HUES6 (cell line): ENCODE data around the gene RPL13.
"Not testable (repeated sequence)": the region's sequence is repeated elsewhere in the genome, so short reads cannot be mapped to it uniquely, and the experiment has no call there.

Source experiments
- H3K27ac ChIP-seq: 2 replicates; pipeline ENCODE4 v1.7.0; 2013; ENCODE audit warnings: low read depth, mild to moderate bottlenecking, low read length, inconsistent platforms
- H3K27me3 ChIP-seq: 2 replicates; pipeline ENCODE4 v1.6.1; 2013; ENCODE audit warnings: low read length; ENCODE audit not compliant: control insufficient read depth, insufficient read depth
- H3K36me3 ChIP-seq: 2 replicates; pipeline ENCODE4 v1.6.1; 2013; ENCODE audit warnings: low read length; ENCODE audit not compliant: control insufficient read depth, insufficient read depth
- H3K4me1 ChIP-seq: 2 replicates; pipeline ENCODE4 v1.6.1; 2013; ENCODE audit warnings: low read length; ENCODE audit not compliant: control insufficient read depth, insufficient read depth
- H3K4me3 ChIP-seq: 2 replicates; pipeline ENCODE4 v1.5.1; 2013; ENCODE audit warnings: low read depth, low read length
- H3K9ac ChIP-seq: one replicate; pipeline ENCODE4 v1.6.1; 2013; ENCODE audit warnings: mild to moderate bottlenecking, low read length
- H3K9me3 ChIP-seq: 2 replicates; pipeline ENCODE4 v1.6.1; 2013; ENCODE audit warnings: low read depth, low read length; ENCODE audit not compliant: control insufficient read depth, insufficient read depth

Gene RPL13

DNA sequence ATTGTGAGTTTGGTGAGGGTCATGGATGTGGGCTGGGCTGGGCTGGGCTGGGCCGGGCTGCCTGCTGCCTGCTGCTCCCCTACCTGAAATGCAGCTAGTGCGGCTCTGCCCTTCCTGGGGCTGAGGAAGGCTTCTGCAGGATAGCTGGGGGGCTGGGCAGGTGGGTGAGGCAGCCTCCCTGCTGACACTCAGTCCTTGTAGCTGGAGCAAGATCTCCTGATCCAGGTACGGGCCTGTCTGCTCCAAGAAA lies 4.7 kb downstream of the RPL13 start:
- Histone ChIP-seq H3K27me3 (peaks cover 5% of the 10 kb centered on the region; the same call in 1 of the 2 replicates), H3K4me1 (peaks cover 39% of the 10 kb centered on the region), H3K9me3 (no peaks in the 10 kb centered on the region), H3K9ac (peak overlapping the region; percentile 36), H3K27ac (no peak overlapping the region), H3K36me3 (peaks cover 43% of the 10 kb centered on the region), H3K4me3 (peak overlapping the region; percentile 51)

DNA sequence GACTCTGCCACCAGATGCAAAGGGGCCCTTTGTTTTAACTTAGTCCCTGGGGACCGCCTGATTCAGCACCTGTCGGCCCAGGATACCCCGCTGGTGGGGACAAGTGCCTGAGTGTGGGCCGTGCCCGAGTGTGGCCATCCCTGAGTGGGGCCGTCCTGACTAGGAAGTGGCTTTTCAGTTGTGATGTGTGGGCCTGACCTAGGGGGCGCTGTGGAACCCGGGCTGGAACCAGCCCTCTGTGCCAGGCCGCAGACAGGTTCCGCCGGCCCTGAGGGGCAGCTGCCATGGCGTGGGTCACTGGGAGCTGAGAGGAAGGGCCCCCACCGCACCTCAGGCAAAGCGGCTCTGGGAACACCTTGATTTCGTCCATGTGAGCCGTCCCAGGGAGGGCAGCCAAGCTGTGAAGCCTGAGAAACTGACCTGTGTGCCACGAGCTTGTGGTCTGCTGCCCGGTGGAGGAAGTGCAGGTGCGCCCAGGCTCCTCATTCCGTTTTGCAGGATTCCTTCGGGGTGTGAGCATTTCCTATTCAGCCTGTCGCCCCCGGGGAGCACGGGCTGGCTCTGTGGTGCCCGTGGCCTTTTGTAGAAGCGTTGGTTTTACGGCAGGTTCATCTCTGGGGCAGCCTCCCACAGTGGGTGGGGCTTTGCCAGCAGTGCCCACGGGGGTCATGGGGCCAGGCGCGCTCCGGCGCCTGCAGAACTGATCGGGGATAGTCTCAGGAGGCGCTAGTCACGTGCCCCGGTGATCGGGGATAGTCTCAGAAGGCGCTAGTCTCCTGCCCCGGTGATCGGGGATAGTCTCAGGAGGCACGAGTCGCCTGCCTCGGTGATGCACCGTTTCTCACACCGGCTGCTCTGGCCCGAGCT lies 5.3 kb downstream of the RPL13 start:
- Histone ChIP-seq H3K27me3 (peaks cover 6% of the 10 kb centered on the region; the same call in 1 of the 2 replicates), H3K9ac (peak overlapping the region; percentile 36), H3K36me3 (peaks cover 43% of the 10 kb centered on the region), H3K9me3 (no peaks in the 10 kb centered on the region), H3K4me1 (peaks cover 39% of the 10 kb centered on the region), H3K27ac (no peak overlapping the region), H3K4me3 (peak overlapping the region; percentile 51)

GRCh38 chr16:89567656-89568594 lies 7.4 kb downstream of the RPL13 start:
- Histone ChIP-seq H3K4me1 (peaks cover 29% of the 10 kb centered on the region), H3K9me3 (no peaks in the 10 kb centered on the region), H3K36me3 (peaks cover 22% of the 10 kb centered on the region), H3K27me3 (peaks cover 16% of the 10 kb centered on the region; the same call in 1 of the 2 replicates), H3K9ac (no peak overlapping the region), H3K4me3 (no peak overlapping the region), H3K27ac (no peak overlapping the region)

DNA sequence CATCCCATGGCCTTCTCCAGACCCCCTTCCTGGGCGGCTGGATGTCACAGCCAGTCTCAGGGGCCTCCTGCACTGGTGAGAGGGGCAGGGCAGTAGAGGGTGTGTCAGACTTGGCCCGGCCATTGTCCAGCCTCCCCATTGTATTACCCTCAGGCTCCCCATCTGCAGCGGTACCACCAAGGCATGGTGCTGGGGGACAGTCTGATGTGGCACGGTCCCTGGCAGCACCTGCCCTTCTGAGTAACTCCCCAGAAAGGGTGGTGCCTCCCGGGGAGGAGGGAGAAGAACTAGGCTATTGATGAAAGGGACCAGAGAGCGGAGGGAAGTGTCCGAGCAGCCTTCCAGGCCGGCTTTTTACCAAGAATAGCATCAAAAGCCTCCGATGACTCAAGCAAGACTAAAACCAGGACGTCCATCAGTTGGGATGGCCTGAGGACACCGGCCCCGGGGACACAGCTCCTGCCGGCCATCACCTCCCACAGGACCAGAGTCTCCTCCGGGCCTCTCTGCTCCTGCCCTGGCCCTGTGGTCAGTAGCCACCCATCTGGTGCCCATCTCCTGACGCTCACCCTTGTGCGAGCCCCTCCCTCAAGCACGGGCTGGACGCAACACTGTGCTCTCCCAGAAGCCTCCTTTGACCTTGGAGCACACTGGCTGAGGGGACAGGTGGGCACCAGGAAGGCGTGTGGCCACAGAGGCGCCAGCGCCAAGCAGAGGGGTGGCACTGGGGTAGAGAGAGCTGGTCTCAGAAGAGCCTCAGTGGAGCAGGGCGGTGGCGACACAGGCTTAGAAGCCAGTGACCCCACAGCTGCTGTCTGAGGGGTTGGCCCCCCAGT lies 9.2 kb downstream of the RPL13 start:
- peaks cover 4% of the 10 kb centered on the region; the same call in 1 of the 2 replicates for H3K36me3 ChIP-seq
- H3K27ac ChIP-seq: no peak overlapping the region
- H3K9me3 ChIP-seq: no peaks in the 10 kb centered on the region
- no peak overlapping the region for H3K9ac ChIP-seq
- no peak overlapping the region for H3K4me3 ChIP-seq
- H3K4me1 ChIP-seq: peaks cover 20% of the 10 kb centered on the region
- peaks cover 24% of the 10 kb centered on the region for H3K27me3 ChIP-seq

GRCh38 chr16:89570342-89570923 lies 10.0 kb downstream of the RPL13 start:
- Histone ChIP-seq H3K9me3 (no peaks in the 10 kb centered on the region), H3K4me1 (peaks cover 12% of the 10 kb centered on the region)

DNA sequence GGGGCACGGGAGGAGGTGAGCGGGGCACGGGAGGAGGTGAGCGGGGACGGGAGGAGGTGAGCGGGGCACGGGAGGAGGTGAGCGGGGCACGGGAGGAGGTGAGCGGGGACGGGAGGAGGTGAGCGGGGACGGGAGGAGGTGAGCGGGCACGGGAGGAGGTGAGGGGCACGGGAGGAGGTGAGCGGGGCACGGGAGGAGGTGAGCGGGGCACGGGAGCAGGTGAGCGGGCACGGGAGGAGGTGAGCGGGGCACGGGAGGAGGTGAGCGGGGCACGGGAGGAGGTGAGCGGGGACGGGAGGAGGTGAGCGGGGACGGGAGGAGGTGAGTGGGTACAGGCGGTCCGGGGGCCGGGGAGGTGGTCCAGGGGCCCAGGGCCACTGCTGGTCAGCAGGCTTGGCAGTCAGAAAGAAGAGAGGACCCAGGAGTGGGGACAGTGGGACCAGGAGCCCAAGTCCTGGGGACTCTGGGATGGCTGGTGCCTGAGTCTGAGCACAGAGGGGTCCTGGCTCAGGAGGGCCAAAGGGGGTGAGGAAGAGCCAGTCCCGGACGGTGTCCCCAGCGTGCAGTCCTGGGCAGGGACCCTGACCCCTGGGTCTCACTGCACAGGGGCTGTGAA lies 10.6 kb downstream of the RPL13 start:
- not testable (repeated sequence) for H3K36me3 ChIP-seq, H3K27ac ChIP-seq, H3K9ac ChIP-seq, H3K4me3 ChIP-seq, H3K4me1 ChIP-seq, H3K9me3 ChIP-seq
- H3K27me3 ChIP-seq: peaks cover 37% of the 10 kb centered on the region

More at GRCh38 chr16:89570342-89570923, 10.0 kb downstream of the RPL13 start:
- Histone ChIP-seq H3K36me3 (0 out of 2 replicates have a peak, but pooled peaks cover 4% of the 10 kb centered on the region), H3K27ac (no peak overlapping the region), H3K27me3 (peaks cover 32% of the 10 kb centered on the region), H3K4me3 (no peak overlapping the region), H3K9ac (no peak overlapping the region)

DNA sequence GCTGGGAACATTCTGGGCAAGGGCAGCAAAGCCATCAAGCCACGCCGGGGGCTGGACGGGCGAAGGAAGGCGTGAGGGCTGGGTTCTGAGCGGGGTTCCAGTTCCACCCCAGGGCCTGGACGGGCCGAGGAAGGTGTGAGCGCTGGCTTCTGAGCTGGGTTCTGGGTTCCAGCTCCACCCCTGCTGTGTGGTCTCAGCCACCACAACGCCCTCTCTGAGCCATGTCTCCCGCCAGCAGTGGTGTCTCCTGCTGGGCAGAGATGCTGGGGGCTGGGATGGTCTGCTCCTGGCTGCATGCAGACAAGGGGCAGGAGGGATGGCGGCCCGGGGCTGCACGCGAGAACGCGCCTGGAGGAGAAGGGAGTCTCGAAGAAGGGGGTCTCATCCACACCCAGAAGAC lies 11.2 kb downstream of the RPL13 start:
- Histone ChIP-seq H3K36me3 (0 out of 2 replicates have a peak, but pooled peaks cover 4% of the 10 kb centered on the region), H3K9me3 (no peaks in the 10 kb centered on the region), H3K27me3 (peaks cover 42% of the 10 kb centered on the region), H3K27ac (no peak overlapping the region), H3K4me1 (peaks cover 7% of the 10 kb centered on the region), H3K4me3 (no peak overlapping the region), H3K9ac (no peak overlapping the region)

DNA sequence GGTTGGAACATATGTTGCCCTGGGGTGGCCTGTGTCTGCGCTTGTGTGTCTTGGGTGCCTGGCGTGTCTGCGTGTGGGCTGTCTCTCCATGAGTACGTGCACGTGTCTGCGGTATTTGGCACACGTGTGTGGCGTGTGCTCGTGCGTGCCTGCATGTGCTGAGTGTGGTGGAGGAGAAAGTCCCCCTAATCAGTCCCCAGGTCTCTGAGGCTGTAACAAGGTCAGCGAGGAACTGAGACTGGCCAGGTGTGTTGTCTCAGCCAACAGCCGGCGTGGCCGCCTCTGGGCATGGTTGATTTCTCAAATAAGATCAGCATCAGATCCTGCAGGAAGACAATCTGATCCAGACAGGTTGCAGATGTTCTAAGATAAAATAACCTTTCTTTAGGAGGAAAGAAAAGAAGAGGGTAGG lies 11.6 kb downstream of the RPL13 start:
- Histone ChIP-seq H3K36me3 (0 out of 2 replicates have a peak, but pooled peaks cover 4% of the 10 kb centered on the region), H3K4me1 (peaks cover 7% of the 10 kb centered on the region), H3K9ac (no peak overlapping the region), H3K9me3 (no peaks in the 10 kb centered on the region), H3K4me3 (no peak overlapping the region), H3K27me3 (peaks cover 46% of the 10 kb centered on the region), H3K27ac (no peak overlapping the region)

DNA sequence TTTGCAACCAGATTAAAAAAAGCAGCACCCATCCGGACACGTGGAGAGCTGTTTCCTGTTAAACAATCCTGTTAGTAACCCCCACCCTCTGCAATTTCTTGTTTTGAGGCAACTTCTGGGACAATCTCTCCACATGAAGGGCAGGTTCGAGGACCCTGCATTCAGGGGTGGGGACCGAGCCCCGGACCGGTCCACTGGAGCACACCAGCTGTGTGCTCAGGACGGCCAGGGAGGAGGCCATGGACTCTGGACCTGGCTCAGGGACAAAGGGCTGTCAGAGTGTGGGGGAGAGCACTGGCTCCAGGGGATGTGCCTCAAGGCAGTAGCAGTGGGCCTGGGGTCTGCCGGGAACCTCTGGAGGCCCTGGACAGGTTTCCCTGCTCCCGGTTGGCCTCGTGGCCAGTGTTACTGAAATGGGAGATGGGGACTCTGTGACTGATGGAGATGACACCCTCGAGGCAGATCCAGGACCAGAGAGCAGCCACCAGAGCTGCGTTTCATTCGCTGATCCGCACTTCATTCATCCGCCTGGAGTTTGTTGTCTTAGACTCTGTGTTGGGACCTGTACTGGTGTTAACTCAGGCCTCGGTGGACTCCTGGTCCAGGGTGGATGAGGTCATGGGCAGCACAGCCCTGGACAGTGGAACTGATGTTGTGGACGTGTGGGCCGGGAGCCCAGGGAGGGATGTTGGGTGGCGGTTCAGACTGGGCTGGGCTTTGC lies 12.2 kb downstream of the RPL13 start:
- no peak overlapping the region for H3K9ac ChIP-seq
- H3K27me3 ChIP-seq: peaks cover 52% of the 10 kb centered on the region
- H3K36me3 ChIP-seq: 0 out of 2 replicates have a peak, but pooled peaks cover under 1% of the 10 kb centered on the region
- no peak overlapping the region for H3K27ac ChIP-seq
- H3K9me3 ChIP-seq: no peaks in the 10 kb centered on the region
- peaks cover 7% of the 10 kb centered on the region for H3K4me1 ChIP-seq
- no peak overlapping the region for H3K4me3 ChIP-seq
